ENCODE measurements around the gene ATP11A. TPM values are rescaled to one million over a fixed set of nuclear protein-coding genes. Genes with fewer than 3 reads are reported as not detected.

Gene ATP11A
- total and polyA plus RNA-seq, 10 of the 15 experiments (the other 5 are each of a cell fraction or from before 2014, with no cell fraction given) = 1.4 to 69.6 (median 14.4) TPM

DNA sequence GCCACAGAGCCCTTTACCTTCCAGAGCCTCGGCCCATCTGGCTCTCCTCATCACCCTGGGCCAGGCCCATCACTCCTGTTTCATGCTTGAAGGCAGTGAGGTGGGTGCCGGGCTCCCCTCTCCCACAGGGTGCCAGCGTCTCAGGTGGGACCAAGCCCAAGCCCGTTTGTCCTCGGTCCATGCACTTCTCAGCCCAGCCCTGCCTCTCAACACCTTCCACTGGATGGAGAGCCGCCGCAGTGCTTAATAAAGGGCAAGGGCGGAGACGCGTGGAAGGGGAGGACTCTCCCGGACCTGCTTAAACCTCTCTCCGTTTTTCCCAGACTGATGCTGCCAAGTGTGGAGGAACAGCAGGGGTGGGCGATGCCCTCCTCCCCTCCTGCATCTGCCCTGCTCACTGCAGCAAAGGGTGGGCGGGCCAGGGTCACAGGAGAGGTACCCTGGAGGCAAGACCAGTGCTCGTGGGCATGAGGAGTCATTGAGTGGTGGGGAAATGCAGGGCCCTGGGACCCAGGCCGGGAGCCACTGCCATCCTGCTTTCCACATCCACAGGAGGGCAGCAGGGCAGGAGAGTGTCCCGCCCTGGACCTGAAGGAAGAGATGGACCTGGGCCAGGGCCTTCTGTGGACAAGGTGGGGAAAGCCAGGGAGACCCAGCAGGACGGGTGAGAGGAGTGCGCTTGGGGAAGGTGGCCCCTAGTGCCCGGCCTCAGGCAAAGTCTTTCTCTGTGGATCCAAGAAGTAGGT is 9.7 kb upstream of the ATP11A start:
- BruUV-seq (replicated peaks) = no TSS peak
- Histone ChIP-seq H3K79me2 (ENCODE audit: control insufficient read depth, insufficient read depth, low read length) (no peaks in the 10 kb centered on the region), H3K4me2 (ENCODE audit: control insufficient read depth, insufficient read depth) (no peak overlapping the region), H3K4me1 (ENCODE audit: control insufficient read depth, insufficient read depth, low read length) (no peaks in the 10 kb centered on the region), H3K4me3 (no peak overlapping the region), H3K27ac (ENCODE audit: control insufficient read depth, insufficient read depth) (no peak overlapping the region), H3K9me3 (replicated peaks; ENCODE audit: control insufficient read depth, insufficient read depth, low read length) (no peaks in the 10 kb centered on the region), H3K9ac (ENCODE audit: control insufficient read depth, insufficient read depth, low read length) (no peak overlapping the region), H3K27me3 (replicated peaks in 1 of 2; ENCODE audit: control insufficient read depth in 2 of 2, insufficient read depth in 2 of 2, low read length in 1 of 2) (no peaks in the 10 kb centered on the region), H2AFZ (ENCODE audit: control insufficient read depth, low read depth, low read length) (no peak overlapping the region), H4K20me1 (ENCODE audit: control insufficient read depth, insufficient read depth) (no peaks in the 10 kb centered on the region), H3K36me3 (ENCODE audit: control insufficient read depth in 2 of 2, insufficient read depth in 2 of 2, low read length in 1 of 2) (no peaks in the 10 kb centered on the region)
- POLR2A ChIA-PET = no interaction called here
- 38% methylated on average over 19 of the region's 20 CpGs for WGBS (ENCODE audit: insufficient coverage, insufficient replicate concordance, low lambda C conversion rate, missing lambda C conversion rate)
- no peak for FAIRE-seq
- no peak for ATAC-seq
- in situ Hi-C loops (cut with MboI) (no loop called here), intact Hi-C loops (cut with micrococcal nuclease; ENCODE audit: unreplicated experiment) (no loop called here)
- no peak for DNase-seq (ENCODE audit: low read depth, low spot score)
- TF ChIP-seq, protein P1, sequence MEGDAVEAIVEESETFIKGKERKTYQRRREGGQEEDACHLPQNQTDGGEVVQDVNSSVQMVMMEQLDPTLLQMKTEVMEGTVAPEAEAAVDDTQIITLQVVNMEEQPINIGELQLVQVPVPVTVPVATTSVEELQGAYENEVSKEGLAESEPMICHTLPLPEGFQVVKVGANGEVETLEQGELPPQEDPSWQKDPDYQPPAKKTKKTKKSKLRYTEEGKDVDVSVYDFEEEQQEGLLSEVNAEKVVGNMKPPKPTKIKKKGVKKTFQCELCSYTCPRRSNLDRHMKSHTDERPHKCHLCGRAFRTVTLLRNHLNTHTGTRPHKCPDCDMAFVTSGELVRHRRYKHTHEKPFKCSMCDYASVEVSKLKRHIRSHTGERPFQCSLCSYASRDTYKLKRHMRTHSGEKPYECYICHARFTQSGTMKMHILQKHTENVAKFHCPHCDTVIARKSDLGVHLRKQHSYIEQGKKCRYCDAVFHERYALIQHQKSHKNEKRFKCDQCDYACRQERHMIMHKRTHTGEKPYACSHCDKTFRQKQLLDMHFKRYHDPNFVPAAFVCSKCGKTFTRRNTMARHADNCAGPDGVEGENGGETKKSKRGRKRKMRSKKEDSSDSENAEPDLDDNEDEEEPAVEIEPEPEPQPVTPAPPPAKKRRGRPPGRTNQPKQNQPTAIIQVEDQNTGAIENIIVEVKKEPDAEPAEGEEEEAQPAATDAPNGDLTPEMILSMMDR (IDR thresholded peaks at IDR 0.05 in 2 of 3, conservative IDR thresholded peaks at IDR 0.05 in 1 of 3; ENCODE audit: control insufficient read depth in 2 of 3, extremely low read depth in 1 of 3, insufficient read depth in 1 of 3, low read depth in 3 of 3, low read length in 3 of 3) = no peak
- TF ChIP-seq, protein P2, sequence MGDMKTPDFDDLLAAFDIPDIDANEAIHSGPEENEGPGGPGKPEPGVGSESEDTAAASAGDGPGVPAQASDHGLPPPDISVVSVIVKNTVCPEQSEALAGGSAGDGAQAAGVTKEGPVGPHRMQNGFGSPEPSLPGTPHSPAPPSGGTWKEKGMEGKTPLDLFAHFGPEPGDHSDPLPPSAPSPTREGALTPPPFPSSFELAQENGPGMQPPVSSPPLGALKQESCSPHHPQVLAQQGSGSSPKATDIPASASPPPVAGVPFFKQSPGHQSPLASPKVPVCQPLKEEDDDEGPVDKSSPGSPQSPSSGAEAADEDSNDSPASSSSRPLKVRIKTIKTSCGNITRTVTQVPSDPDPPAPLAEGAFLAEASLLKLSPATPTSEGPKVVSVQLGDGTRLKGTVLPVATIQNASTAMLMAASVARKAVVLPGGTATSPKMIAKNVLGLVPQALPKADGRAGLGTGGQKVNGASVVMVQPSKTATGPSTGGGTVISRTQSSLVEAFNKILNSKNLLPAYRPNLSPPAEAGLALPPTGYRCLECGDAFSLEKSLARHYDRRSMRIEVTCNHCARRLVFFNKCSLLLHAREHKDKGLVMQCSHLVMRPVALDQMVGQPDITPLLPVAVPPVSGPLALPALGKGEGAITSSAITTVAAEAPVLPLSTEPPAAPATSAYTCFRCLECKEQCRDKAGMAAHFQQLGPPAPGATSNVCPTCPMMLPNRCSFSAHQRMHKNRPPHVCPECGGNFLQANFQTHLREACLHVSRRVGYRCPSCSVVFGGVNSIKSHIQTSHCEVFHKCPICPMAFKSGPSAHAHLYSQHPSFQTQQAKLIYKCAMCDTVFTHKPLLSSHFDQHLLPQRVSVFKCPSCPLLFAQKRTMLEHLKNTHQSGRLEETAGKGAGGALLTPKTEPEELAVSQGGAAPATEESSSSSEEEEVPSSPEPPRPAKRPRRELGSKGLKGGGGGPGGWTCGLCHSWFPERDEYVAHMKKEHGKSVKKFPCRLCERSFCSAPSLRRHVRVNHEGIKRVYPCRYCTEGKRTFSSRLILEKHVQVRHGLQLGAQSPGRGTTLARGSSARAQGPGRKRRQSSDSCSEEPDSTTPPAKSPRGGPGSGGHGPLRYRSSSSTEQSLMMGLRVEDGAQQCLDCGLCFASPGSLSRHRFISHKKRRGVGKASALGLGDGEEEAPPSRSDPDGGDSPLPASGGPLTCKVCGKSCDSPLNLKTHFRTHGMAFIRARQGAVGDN (IDR thresholded peaks at IDR 0.05) = no peak
- no peak for TF ChIP-seq NR2C1 (IDR thresholded peaks at IDR 0.05)
- CTCF ChIA-PET = no interaction called here
- SMC1A ChIA-PET (ENCODE audit: uncharacterized antibody, unreplicated experiment) = no interaction called here
- RAD21 ChIA-PET (ENCODE audit: unreplicated experiment) = no interaction called here

Measured in GM12878 (cell line).